GM12878 (cell line): ENCODE data around the gene RGS14. TPM values are rescaled to one million over a fixed set of nuclear protein-coding genes. Genes with fewer than 3 reads are reported as not detected.

ENCODE experiments used
- ATAC-seq: fragments of 200-7000 bp; cut with Tn5 transposase; 3 replicates; pipeline ENCODE4 v1.9.1; 2020; ENCODE audit warnings: mild to moderate bottlenecking, moderate library complexity
- BruUV-seq: library from RNA; stranded (reverse); fragments of 400-500 nt; replicated peaks from 2 replicates; lab custom pipeline; 2021; lab: Mats Ljungman, UMichigan
- CTCF ChIA-PET: fragments of 300-600 bp; sonication (Branson Sonifier 250); formaldehyde crosslinking; extraction: SDS; loops from one replicate; lab custom pipeline; 2021; ENCODE audit warnings: inconsistent platforms; lab: Yijun Ruan, JAX
- POLR2A ChIA-PET: fragments of 350-600 bp; formaldehyde crosslinking; extraction: SDS; loops from one replicate; lab custom pipeline; 2021; ENCODE audit warnings: inconsistent platforms; lab: Charles Lee
- RAD21 ChIA-PET: fragments of 300-600 bp; sonication (Branson Sonifier 250); formaldehyde crosslinking; loops from one replicate; lab custom pipeline; 2023; ENCODE audit warnings: antibody characterized with exemption; ENCODE audit not compliant: unreplicated experiment; lab: Charles Lee
- SMC1A ChIA-PET: fragments of 300-600 bp; sonication (Branson Sonifier 250); formaldehyde crosslinking; loops from one replicate; lab custom pipeline; 2023; ENCODE audit not compliant: unreplicated experiment, uncharacterized antibody; lab: Charles Lee
- DNase-seq: peaks from one replicate; pipeline ENCODE4 v3.0.0-alpha.2; 2011; ENCODE audit warnings: low read depth, low spot score
- FAIRE-seq: peaks from 3 replicates; lab custom pipeline; 2011; peaks lifted over from hg19 to GRCh38; lab: Jason Lieb, UNC
- H2AFZ ChIP-seq: 2 replicates; pipeline ENCODE4 v1.6.0; 2011; ENCODE audit warnings: low read depth, low read length, control low read depth; ENCODE audit not compliant: control insufficient read depth
- H3K27ac ChIP-seq: 2 replicates; pipeline ENCODE4 v1.5.1; 2011; ENCODE audit warnings: control low read depth; ENCODE audit not compliant: control insufficient read depth, insufficient read depth
- H3K27me3 ChIP-seq, 2 experiments: replicated peaks in 1 of 2; 2 replicates each; pipeline versions ENCODE4 v1.6.0 to v1.6.1; 2011; ENCODE audit warnings: low read length in 1 of 2; ENCODE audit not compliant: control insufficient read depth in 2 of 2, insufficient read depth in 2 of 2
- H3K36me3 ChIP-seq, 2 experiments: 2 replicates each; pipeline ENCODE4 v1.5.1; 2011; ENCODE audit warnings: low read length in 1 of 2; ENCODE audit not compliant: control insufficient read depth in 2 of 2, insufficient read depth in 2 of 2
- H3K4me1 ChIP-seq: 2 replicates; pipeline ENCODE4 v1.6.1; 2011; ENCODE audit warnings: mild to moderate bottlenecking, low read length, moderate library complexity, mixed read lengths; ENCODE audit not compliant: control insufficient read depth, insufficient read depth
- H3K4me2 ChIP-seq: 2 replicates; pipeline ENCODE4 v1.6.0; 2011; ENCODE audit warnings: control low read depth; ENCODE audit not compliant: control insufficient read depth, insufficient read depth
- H3K4me3 ChIP-seq: fragments of 200-600 bp; sonication (generic); 2 replicates; pipeline ENCODE4 v1.5.1; 2016
- H3K79me2 ChIP-seq: 2 replicates; pipeline ENCODE4 v1.6.0; 2011; ENCODE audit warnings: low read length; ENCODE audit not compliant: control insufficient read depth, insufficient read depth
- H3K9ac ChIP-seq: 2 replicates; pipeline ENCODE4 v1.8.0; 2011; ENCODE audit warnings: low read length, control low read depth, mixed read lengths; ENCODE audit not compliant: control insufficient read depth, insufficient read depth
- H3K9me3 ChIP-seq: replicated peaks from 3 replicates; pipeline ENCODE4 v1.5.1; 2011; ENCODE audit warnings: mild to moderate bottlenecking, low read length; ENCODE audit not compliant: control insufficient read depth, insufficient read depth
- H4K20me1 ChIP-seq: 2 replicates; pipeline ENCODE4 v1.6.0; 2011; ENCODE audit not compliant: control insufficient read depth, insufficient read depth
- BACH1 ChIP-seq: fragments of 450-650 bp; IDR thresholded peaks from 2 replicates; pipeline ENCODE4 v1.6.1; 2017; ENCODE audit warnings: mild to moderate bottlenecking, borderline replicate concordance
- BCL11A ChIP-seq: IDR thresholded peaks from 2 replicates; pipeline ENCODE4 v1.6.1; 2011; ENCODE audit warnings: low read depth, low read length
- CHD2 ChIP-seq: IDR thresholded peaks from 2 replicates; pipeline ENCODE4 v1.6.1; 2011; ENCODE audit warnings: low read depth, low read length, improper control_type of control experiment, borderline replicate concordance
- FOXM1 ChIP-seq: IDR thresholded peaks from 2 replicates; pipeline ENCODE4 v1.6.1; 2012; ENCODE audit warnings: low read depth, mild to moderate bottlenecking, inconsistent platforms, low read length, moderate library complexity
- IRF4 ChIP-seq: IDR thresholded peaks from 2 replicates; pipeline ENCODE4 v1.6.1; 2011; ENCODE audit warnings: low read depth, low read length
- POU2F2 ChIP-seq: IDR thresholded peaks from 3 replicates; pipeline ENCODE4 v1.6.1; 2011; ENCODE audit warnings: low read depth, mild to moderate bottlenecking, low read length, borderline replicate concordance
- SRF ChIP-seq, 2 experiments: IDR thresholded peaks; 2 replicates each; pipeline ENCODE4 v1.6.1; 2011; ENCODE audit warnings: low read depth in 2 of 2, low read length in 2 of 2, mild to moderate bottlenecking in 1 of 2, moderate library complexity in 1 of 2
- ZSCAN29 ChIP-seq: fragments of 450-650 bp; IDR thresholded peaks from 2 replicates; pipeline ENCODE4 v1.6.1; 2017; ENCODE audit warnings: mild to moderate bottlenecking, moderate library complexity
- WGBS: methylation state at CpG from one replicate; pipeline ENCODE4 v1.1.6; 2016; ENCODE audit warnings: low lambda C conversion rate; ENCODE audit not compliant: insufficient replicate concordance, insufficient coverage; ENCODE audit errors: missing lambda C conversion rate; 5-methylcytosine and 5-hydroxymethylcytosine counted together
- in situ Hi-C: fragments of 300-500 bp; cut with MboI; formaldehyde crosslinking; loops from 9 replicates; pipeline ENCODE4 v1.14.3; 2018; ENCODE audit warnings: mixed read lengths
- intact Hi-C: fragments of 100-400 bp; cut with micrococcal nuclease; formaldehyde crosslinking; loops from one replicate; pipeline ENCODE4 v1.14.2; 2022; ENCODE audit not compliant: unreplicated experiment
- polyA plus RNA-seq, 11 experiments: library from polyadenylated mRNA; depleted of rRNA in 4 of 11; unstranded in 6 of 11; stranded (reverse) in 5 of 11; fragments of >200 nt; fragmentation: Nextera tagmentation in 4 of 11; fragmentation: Illumina TruSeq in 1 of 11; extraction: Ambion mirVana in 4 of 11; extraction: Trizol in 1 of 11; gene quantifications; 1 replicate in 1 of 11; 2 replicates in 10 of 11; pipeline versions ENCODE4 v1.2.1 to v1.2.3, GENCODE V29; 2011 to 2016; ENCODE audit warnings: inconsistent platforms in 2 of 11, missing spikeins in 2 of 11, low read depth in 1 of 11
- total RNA-seq, 4 experiments: library from RNA; depleted of rRNA in 3 of 4; stranded (reverse); fragments of >200 nt in 3 of 4; fragmentation: Illumina TruSeq in 1 of 4; extraction: Trizol in 1 of 4; gene quantifications; 2 replicates each; pipeline versions ENCODE4 v1.2.1 to v1.2.3, GENCODE V29; 2013 to 2021
- TF ChIP-seq, protein P1 (sequence below): fragments of 450-650 bp; formaldehyde crosslinking; IDR thresholded peaks from 2 replicates; pipeline ENCODE4 v1.4.0; 2020; ENCODE audit warnings: mild to moderate bottlenecking, moderate library complexity

The RGS14 gene
- total and polyA plus RNA-seq, 10 of the 15 experiments (the other 5 are each of a cell fraction or from before 2014, with no cell fraction given): 0.19 to 88.7 (median 54.8) TPM

DNA sequence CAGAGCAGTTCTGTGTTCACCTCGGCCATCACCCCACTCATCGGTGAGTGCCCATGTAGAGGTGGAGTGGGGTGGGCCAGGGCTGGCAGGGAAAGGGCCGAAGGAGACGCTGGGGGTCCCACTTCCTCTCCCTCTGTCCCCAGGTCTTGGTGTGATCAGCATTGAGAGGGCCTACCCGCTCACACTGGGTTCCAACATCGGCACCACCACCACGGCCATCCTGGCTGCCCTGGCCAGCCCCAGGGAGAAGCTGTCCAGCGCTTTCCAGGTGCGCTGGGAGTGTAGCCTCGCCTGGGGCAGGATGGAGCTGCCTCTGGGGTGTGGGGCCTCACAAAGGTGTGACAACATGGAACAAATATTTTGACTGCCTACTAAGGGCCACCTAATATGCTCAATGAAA, 39.1 kb downstream of the RGS14 start:
- ChIA-PET CTCF (no interaction called here), SMC1A (interaction anchor here (1.1 kb wide), 1 partner anchor 78 kb away, joined by 3 read pairs; no protein-coding TSS in a partner anchor), POLR2A (no interaction called here), RAD21 (interaction anchor here (0.9 kb wide), 1 partner anchor 58 kb away, joined by 3 read pairs; no protein-coding TSS in a partner anchor)
- H3K9ac ChIP-seq: no peak overlapping the region
- H3K4me1 ChIP-seq: no peaks in the 10 kb centered on the region
- no peaks in the 10 kb centered on the region for H3K27me3 ChIP-seq
- intact Hi-C loops (no loop called here), in situ Hi-C loops (loop anchor here (25.0 kb wide), 1 partner anchor 1360 kb away; no protein-coding TSS in a partner anchor)
- no TSS peak for BruUV-seq
- no peak overlapping the region for H3K4me2 ChIP-seq
- H2AFZ ChIP-seq: no peak overlapping the region
- no peaks in the 10 kb centered on the region for H3K36me3 ChIP-seq
- no peaks in the 10 kb centered on the region for H3K9me3 ChIP-seq
- FAIRE-seq: no peak
- no peak overlapping the region for H3K27ac ChIP-seq
- no peak for TF ChIP-seq BCL11A
- no peak for TF ChIP-seq CHD2
- TF ChIP-seq IRF4: no peak
- TF ChIP-seq, protein P1, sequence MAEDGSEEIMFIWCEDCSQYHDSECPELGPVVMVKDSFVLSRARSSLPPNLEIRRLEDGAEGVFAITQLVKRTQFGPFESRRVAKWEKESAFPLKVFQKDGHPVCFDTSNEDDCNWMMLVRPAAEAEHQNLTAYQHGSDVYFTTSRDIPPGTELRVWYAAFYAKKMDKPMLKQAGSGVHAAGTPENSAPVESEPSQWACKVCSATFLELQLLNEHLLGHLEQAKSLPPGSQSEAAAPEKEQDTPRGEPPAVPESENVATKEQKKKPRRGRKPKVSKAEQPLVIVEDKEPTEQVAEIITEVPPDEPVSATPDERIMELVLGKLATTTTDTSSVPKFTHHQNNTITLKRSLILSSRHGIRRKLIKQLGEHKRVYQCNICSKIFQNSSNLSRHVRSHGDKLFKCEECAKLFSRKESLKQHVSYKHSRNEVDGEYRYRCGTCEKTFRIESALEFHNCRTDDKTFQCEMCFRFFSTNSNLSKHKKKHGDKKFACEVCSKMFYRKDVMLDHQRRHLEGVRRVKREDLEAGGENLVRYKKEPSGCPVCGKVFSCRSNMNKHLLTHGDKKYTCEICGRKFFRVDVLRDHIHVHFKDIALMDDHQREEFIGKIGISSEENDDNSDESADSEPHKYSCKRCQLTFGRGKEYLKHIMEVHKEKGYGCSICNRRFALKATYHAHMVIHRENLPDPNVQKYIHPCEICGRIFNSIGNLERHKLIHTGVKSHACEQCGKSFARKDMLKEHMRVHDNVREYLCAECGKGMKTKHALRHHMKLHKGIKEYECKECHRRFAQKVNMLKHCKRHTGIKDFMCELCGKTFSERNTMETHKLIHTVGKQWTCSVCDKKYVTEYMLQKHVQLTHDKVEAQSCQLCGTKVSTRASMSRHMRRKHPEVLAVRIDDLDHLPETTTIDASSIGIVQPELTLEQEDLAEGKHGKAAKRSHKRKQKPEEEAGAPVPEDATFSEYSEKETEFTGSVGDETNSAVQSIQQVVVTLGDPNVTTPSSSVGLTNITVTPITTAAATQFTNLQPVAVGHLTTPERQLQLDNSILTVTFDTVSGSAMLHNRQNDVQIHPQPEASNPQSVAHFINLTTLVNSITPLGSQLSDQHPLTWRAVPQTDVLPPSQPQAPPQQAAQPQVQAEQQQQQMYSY (CRISPR knock-in tag): no peak
- TF ChIP-seq BACH1: no peak
- TF ChIP-seq SRF (IDR thresholded peaks at IDR 0.05; ENCODE audit: low read depth in 2 of 2, low read length in 2 of 2): no peak
- no peak for TF ChIP-seq ZSCAN29
- no peak for TF ChIP-seq POU2F2
- TF ChIP-seq FOXM1: no peak
- H4K20me1 ChIP-seq: no peaks in the 10 kb centered on the region
- H3K4me3 ChIP-seq: no peak overlapping the region
- H3K79me2 ChIP-seq: no peaks in the 10 kb centered on the region
- no peak for ATAC-seq
- WGBS: 56% methylated on average over 10 of the region's 10 CpGs
- no peak for DNase-seq
